CD4-positive, alpha-beta T cell treated with Interleukin-17A for 4 hours (primary cell): Measurements from ENCODE around the gene A1BG.

Source experiments
- DNase-seq: peaks from one replicate; pipeline ENCODE4 v3.0.0-alpha.2; 2020; ENCODE audit warnings: mixed read lengths

Gene A1BG, protein sequence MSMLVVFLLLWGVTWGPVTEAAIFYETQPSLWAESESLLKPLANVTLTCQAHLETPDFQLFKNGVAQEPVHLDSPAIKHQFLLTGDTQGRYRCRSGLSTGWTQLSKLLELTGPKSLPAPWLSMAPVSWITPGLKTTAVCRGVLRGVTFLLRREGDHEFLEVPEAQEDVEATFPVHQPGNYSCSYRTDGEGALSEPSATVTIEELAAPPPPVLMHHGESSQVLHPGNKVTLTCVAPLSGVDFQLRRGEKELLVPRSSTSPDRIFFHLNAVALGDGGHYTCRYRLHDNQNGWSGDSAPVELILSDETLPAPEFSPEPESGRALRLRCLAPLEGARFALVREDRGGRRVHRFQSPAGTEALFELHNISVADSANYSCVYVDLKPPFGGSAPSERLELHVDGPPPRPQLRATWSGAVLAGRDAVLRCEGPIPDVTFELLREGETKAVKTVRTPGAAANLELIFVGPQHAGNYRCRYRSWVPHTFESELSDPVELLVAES

DNA sequence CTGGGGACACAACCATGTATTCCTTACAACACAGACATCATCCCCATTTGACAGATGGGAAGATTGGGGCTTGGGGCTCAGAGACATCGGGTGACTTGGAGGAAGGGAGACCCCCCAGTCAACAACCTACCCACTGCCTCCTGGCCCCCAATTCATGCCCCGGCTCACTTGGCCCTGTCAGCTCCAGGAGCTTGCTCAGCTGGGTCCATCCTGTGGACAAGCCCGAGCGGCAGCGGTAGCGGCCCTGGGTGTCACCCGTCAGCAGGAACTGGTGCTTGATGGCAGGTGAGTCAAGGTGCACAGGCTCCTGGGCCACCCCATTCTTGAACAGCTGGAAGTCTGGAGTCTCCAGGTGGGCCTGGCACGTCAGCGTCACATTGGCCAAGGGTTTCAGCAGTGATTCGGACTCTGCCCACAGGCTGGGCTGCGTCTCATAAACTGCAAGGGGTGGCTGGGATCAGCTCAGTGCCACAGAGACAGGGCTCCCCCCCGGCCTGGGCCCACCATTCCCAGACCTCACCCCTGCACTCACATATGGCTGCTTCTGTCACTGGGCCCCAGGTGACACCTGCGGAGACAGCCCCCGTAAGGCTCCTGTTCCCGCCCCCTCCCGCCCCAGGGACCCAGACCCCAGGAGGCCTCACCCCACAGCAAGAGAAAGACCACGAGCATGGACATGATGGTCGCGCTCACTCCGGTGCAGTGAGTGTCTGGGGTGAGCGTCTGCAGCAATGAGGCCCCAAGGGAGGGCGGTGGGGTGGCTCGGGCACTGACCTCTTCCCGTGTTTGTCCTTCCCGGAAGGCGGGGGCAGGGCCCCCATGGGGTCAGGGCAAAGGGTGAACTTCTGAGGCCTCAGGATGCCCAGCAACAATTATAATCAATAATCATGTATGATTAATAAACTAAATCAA lies at the start of gene A1BG:
Gene A1BG, minus strand, starts transcription at position 733 of the 912 bp plus-strand sequence. Its CDS starts 55 bp downstream, at position 678.
- no peak for DNase-seq

DNA sequence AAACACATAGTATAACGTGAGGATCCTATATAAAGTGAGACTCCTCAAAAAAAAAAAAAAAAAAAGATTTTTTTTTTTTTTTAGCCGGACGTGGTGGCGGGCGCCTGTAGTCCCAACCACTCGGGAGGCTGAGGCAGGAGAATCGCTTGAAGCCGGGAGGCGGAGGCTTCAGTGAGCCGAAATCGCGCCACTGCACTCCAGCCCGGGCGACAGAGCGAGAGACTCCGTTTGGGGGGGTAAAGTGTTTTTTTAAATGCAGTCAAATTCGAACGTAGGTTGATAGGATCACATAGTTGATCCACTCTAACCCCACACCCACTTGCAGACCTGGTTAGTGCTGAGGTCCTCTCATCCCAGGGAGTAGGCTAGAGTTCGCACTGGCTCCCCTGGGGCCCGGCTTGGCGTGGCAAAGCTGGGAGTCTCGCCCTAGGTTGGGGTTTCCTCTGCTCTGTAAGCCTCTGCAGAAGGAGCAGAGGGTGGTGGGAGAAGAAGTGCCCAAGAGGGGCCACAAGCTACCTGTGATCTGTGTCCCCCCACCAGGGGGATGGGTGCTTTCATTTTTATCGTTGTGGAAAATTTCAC lies 48.6 kb upstream of the A1BG start:
- no peak for DNase-seq

DNA sequence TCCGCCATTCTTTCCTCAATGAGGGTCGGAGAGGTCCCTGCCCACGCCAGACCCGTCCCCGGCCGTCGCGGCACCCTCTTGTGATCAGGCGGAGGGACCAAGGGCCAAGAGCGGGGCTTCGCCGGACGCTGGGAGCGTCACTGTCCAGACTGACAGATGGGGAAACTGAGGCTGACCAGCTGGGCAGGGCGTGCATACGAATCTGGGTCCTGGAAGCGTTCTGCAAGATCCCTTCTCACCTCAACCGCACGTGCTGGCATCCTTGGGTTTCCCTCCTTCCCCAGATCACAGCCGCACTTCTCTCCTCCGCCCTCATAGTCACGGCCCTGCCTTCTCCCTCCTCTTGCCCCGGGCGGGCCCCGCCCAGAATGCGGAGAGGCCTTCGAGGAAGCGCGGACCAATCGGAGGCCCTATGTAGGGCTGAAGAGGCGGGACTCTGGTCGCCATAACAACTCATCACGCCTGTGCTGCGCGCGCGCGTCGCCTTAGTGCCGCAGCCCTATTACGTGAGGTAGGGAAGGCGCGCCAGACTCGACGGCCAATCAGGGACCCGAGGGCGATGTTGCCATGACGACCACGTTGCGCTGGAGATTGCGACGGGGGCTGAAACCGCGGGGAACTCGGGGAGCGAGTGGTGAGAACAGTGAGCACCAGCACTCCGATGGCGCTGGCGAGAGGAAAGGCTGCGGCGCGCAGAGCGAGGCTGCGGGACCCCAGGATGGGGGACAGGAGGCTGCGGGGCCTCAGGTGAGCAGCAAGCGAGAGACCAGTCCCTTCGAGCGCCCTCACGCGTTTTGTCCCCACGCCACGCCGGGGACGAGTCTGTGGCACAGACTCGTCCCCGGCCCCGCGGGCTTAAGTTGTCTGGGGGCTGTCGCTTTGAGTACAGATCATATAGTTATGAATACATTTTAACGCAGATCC lies 47.9 kb upstream of the A1BG start:
- peak; percentile 100 for DNase-seq

DNA sequence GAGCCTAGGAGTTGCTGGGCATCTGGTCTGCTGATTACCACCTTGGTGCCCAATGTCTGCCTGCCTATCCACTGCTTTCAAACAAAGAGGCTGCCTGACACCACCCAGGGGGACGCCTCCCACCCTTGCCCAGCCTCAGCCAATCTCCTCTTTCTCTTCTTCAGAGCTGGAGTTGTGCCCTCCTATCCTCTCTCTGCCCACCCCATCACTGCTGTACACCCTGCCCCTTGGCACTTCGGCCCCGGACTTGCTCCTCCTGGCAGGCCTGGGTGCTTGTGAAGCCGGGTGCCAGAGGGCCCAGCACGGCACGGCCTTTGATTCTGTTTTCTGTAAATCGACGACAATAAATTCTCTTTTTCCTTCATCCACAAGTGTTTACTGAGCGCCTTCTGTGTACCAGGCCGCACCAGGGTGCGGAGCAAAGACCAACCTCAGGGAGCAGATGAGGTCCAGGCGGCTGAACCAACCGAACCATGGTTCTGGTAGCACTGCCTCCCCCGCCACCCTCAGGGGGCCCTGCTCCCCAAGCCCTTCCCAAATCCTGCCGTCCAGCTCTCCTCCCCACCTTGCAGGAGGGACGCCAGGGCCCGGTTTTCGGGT lies 47.1 kb upstream of the A1BG start:
- DNase-seq = no peak

DNA sequence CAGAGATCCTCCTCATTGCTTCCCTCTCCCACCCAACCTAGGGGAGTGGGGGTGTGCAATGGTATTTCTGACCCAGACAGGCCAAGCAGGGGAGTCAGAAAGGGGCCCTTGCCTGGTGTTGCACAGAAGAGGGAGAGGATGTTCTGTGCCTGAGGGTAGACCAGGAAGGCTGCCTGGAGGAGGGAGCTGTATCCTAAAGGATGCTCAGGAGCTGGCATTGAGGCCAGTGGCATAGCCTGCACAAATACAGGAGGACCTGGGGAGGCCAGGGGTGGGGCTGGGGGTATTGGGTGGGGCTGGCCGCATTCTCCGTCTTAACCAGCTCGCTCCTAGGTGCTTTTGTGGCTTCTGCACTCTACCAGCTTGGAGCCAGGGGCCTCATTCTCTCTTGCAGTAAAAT lies 46.6 kb upstream of the A1BG start:
- no peak for DNase-seq

DNA sequence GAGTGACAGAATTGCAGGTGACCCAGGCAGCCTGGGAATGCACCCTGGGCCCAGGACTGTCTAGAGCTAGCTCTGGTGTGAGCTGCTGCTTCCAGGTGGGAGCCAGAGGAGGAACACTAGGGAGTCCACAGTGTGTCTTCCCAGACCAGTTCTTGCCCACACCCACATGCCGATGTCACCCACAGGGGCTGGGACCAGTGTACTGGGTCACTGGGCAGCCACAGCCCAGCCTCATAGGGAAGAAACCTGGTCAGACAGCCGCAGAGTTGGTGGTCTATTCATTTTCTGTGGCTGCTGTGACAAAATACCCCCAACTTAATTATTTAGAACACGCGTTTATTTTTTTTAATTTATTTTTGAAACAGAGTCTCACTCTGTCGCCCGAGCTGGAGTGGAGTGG lies 45.3 kb upstream of the A1BG start:
- DNase-seq = no peak

DNA sequence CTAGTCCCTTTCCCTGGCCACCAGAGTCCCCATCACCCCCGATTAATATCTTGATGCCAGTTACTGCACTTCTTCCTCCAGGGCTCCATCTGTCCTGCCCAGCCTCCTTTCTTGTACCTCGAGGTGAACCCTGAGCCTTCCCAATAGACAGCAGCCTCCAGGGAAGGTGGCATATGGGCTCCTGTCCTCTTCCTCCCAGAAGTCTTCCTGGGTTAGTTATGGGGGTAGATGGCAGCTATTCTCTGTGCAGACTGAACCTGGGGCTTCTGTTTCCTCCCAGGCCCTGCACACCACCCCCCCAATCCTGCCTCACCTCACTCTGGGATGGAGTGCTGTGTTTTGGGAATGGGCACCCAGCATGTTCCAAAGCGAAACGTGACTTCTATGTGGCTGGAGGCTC lies 44.8 kb upstream of the A1BG start:
- no peak for DNase-seq

DNA sequence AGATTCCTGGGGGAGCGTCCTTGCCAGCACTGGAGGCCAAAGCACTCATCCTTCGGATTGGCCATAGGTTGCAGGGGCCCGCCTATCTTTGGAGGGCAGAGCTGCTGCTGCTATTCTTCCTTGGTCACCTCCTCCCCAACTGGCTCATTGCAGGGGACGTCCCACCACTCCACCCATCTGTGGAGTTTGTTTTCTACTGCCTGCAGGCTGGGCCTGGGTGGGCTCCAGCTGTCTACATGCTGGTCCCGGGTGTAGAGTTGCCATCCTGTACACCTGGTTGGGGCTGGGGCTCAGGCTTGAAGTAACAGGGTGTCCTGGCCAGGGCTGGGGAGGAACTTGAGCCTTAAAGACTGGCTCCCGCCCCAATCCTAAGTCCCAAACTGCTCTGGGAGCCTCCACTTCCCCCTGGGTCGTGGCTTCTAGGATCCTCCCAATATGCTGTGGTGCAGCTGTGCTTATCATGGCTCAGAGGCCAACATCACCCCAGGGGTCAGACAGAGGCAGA lies 44.3 kb upstream of the A1BG start:
- DNase-seq = no peak

DNA sequence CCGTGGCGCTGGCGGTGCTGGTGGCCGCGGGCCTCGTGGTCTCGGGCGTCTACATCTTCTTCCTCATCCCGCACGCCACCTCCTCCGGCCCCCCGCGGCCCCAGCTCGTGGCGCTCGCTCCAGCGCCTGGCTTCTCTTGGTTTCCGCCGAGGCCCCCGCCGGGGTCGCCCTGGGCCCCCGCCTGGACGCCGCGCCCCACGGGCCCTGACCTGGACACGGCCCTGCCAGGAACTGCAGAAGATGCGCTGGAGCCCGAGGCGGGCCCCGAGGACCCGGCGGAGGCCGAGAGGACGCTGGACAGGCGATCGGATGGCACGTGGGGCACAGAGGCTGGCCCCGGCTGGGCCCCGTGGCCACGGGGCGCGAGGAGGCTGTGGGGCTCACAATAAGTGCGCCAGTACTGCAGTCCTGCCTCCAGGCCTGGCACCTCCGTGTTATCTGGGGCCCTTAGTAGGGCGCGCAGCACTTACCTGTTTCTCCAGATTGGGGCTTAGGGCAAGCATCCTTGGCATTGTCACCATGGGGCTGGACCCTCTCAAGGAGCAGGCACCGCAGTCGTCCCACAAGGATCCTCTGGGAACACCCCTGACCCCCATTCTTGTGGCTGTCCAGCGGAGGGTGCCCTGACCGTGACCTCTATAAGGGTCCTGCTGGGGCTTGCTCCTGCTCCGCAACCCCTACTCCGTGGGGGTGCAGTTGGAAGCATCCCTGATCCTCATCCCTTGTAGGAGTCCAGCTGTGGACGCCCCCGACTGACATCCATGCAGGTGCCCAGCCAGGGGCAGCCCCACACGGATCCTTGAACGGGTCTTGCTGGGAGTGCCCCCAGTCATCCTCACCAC lies 43.6 kb upstream of the A1BG start:
- DNase-seq = no peak

DNA sequence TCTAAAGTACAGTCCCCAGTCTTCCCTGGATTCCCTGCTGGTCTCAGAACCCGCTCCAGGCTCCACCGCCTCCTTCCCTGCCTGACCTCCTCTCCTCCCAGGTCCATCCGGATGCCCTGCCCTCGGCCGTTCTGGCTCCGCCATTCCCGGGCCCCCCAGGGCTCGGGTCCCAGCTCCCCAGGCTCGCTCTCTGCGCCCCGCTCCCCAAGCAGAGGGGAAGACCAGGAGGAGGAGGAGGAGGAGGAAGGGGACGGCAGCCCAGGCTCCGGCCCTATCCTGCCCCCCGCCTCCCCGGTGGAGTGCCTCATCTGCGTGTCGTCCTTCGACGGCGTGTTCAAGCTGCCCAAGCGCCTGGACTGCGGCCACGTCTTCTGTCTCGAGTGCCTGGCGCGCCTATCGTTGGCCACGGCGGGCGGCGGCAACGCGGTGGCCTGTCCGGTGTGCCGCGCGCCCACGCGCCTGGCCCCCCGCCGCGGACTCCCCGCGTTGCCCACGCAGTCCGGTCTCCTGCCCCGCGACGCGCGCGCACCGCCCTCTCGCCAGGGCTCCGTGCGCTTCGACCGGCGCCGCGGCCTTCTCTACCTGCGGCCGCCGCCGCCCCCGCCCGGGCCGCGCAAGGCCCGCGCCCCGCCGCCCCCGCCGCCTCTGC lies 42.8 kb upstream of the A1BG start:
- DNase-seq = no peak

DNA sequence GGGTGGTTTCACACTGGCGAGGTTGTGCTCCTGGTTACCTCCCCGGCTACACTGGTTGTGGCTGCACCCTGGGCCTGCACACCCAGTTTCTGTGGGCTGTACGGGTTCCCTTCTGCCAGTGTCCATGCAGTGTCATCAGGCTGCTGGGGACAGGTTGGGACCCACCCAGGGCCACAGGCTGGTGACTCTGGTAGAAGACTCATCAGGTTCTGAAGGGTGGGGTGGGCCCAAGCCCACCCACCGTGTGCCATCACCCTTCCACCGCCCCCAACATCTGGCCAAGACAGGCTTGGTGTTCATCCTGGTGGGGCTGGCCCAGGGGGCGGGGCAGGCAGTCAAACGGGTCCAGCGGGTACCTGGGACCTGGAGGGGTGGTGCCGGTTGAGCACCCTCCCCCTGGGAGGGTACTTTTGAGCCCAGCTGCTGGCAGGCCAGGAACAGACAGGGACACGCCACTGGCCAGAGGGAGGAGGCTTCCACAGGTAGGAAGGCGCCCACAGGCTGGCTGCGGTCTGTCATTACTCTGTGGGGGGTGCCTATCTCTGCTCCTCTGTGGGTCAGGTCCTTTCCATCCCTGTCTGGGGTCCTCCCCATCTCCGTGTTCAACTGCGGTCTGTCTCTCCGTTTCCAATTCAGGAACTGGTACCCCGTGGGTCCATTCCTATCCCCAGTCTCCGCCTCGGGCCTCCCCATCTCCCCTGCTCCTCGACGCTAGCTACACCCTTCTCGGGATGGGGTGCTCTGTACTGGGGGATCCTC lies 42.1 kb upstream of the A1BG start, which contains the start of gene RNF225:
Gene RNF225, plus strand, starts transcription at position 437 of the 759 bp plus-strand sequence. CDS start 434 bp downstream, outside the sequence.
- no peak for DNase-seq

DNA sequence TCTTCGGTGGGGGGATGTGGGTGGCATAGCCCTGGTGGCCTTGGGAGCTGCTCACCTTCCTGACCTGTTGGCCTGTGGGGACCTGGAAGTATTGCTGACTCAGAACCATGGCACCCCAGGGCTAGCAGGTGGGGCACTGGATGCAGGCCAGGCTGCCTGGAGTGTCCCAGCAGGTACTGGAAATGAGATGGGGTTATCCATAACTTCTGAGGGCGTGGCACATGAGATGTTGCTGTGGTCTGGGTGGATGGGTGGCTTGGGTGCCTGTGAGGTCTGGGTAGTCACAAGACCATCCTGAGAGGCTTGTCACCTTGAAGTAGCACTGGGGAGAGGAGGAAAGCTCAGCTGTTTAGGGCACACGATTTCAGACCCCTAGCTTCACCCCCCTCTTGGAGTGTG lies 41.5 kb upstream of the A1BG start:
- no peak for DNase-seq

DNA sequence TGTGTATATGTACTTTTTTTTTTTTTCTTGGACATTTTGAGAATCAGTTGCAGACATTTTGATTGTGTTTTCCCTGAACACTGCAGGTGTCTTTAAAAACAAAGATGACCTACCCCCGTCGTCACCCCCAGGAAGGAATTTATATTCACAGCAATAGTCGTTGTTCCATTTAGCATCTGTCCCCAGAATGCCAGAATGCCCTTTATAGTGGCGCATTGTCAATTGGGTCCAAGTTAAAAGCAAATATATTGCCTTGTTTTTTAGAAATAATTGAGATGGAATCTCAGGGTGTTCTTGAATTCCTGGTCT lies 40.4 kb upstream of the A1BG start:
- DNase-seq = no peak

DNA sequence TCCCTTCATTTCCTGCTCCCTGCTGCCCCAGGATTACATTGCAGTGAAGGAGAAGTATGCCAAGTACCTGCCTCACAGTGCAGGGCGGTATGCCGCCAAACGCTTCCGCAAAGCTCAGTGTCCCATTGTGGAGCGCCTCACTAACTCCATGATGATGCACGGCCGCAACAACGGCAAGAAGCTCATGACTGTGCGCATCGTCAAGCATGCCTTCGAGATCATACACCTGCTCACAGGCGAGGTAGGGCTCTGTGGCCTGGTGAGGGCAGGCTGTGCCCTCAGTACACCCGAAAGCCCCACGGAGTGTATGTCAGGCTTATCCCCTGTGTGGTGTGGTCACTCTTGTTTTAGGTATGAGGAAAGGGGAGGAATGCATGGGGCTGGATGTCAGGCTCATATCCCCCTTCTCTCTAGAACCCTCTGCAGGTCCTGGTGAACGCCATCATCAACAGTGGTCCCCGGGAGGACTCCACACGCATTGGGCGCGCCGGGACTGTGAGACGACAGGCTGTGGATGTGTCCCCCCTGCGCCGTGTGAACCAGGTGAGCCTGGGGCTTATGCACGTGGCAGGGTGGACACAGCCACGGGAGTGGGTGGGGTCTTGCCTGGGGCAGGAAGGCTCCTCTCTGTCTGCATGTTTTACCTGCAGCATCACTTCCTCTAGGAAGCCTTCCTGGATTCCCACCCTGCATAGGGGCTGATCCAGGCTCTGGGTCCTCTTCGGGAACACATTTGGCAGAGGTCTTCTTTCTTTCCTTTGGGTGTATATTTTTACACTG lies 39.8 kb upstream of the A1BG start:
- no peak for DNase-seq

DNA sequence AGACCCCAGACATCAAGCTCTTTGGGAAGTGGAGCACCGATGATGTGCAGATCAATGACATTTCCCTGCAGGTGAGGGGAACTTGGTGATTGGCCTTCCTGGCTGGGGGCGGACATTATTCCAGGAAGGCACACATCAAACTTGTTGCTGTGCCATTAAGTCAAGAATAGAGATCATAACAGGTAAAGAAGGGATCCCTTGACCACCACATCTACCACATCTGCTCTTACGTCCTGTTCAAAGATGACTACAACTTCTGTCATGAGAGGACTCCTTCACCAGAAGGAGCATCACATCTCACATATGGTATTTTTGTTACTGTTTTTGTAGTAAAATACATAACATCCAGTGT lies 34.9 kb upstream of the A1BG start:
- DNase-seq = no peak

DNA sequence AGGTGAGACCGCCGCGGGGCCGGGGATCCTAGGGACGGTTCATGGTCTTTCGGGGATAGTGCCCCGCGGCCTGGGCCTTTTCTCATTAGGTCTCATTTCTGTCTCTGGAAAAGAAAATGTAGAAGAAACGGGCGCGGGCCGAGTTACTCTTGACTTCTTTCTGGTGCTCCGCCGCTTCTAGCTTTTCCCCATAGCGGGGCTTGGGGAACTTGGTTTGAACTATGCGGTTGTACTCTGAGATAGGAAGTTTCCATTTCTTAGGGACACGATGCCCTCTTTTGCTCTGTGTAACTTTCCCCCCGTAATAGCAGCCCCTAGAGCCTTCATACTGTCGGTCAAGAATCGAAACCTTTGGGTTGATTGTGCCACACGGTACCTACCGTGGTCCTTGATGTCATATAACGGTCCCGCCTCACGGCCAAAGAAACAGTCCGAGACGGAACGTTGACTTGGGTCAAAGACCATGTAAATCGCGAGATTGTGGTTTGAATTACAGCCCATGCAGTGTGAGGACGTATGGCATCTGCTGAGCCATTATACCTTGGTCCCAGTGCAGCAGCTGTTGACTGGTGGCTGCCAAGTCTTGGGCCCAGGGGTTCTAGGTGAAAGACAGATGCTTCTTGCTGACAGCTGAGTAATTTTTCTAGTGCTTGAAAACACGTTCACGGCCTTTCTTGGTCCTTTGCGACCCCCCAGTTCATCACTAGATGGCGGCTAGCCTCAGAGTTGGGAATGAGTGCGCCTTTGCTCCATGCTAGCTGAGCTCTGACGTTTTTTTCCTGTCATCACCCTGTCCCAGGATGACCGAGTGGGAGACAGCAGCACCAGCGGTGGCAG lies 34.3 kb upstream of the A1BG start:
- DNase-seq = no peak

DNA sequence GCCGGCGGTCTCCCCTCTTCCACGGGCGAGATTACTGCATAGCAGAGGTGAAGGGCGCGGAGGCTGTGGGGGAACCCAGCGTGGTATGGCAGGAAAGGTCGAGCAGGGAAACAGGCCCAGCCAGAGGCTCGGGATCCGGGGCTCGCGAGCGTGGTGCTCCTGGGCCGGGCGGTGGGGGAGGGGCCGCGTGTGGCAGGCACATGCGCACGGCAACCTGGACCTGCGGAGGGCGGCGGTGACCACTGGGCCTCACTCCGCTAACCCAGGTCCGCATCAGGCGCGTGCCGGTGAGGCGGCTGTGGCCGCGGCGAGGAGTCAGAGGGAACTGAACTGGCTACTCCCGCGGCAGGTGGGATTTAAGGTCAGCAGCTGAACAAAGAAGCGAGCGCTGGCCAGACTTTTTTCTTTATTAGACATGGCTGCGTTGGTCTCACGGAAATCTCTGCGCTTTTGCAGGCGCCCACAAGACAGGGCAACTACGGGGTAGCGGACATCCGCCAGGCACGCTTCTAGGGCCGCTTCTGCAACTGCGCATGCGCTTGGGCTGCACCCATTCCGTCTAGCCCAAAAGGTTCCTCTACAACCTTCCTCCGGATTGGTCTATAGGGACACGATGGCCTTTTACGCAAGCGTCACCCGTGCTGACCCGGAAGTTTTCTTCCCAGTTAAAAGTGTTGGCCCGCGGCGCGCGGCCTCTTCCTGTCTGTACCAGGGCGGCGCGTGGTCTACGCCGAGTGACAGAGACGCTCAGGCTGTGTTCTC lies 33.5 kb upstream of the A1BG start, which contains the start of gene RPS5:
Gene RPS5, plus strand, starts transcription at position 694 of the 762 bp plus-strand sequence. CDS start 869 bp downstream, outside the sequence.
- peak; percentile 95 for DNase-seq
